Left lung (tissue), 10 donors: Measurements from ENCODE around the gene ZHX3. TPM values are rescaled to one million over a fixed set of nuclear protein-coding genes. Genes with fewer than 3 reads are reported as not detected.

ENCODE experiments used
- ATAC-seq: fragments of 200-7000 bp; cut with Tn5 transposase; one replicate; pipeline ENCODE4 v1.9.1; 2020; ENCODE audit warnings: moderate library complexity
- DNase-seq, 4 donors: peaks; one replicate each; pipeline ENCODE4 v3.0.0-alpha.2; 2013 to 2020
- H3K27ac ChIP-seq, 2 donors: fragments of 200-600 bp; sonication (generic) in 1 of 2; one replicate each; pipeline versions ENCODE4 v1.5.0 to v1.8.0; 2020 to 2021
- H3K27me3 ChIP-seq, 2 donors: fragments of 200-600 bp; sonication (generic) in 1 of 2; one replicate each; pipeline versions ENCODE4 v1.5.0 to v1.8.0; 2020 to 2021
- H3K36me3 ChIP-seq, 2 donors: fragments of 200-600 bp; sonication (generic) in 1 of 2; one replicate each; pipeline versions ENCODE4 v1.5.0 to v1.8.0; 2020 to 2021
- H3K4me1 ChIP-seq, 2 donors: fragments of 200-600 bp; one replicate each; pipeline ENCODE4 v1.8.0; 2021
- H3K4me3 ChIP-seq, 2 donors: fragments of 200-600 bp; sonication (generic) in 1 of 2; one replicate each; pipeline versions ENCODE4 v1.5.0 to v1.8.0; 2020 to 2021; ENCODE audit warnings: mild to moderate bottlenecking in 1 of 2
- H3K9me3 ChIP-seq, 2 donors: fragments of 200-600 bp; sonication (generic) in 1 of 2; one replicate each; pipeline versions ENCODE4 v1.5.0 to v1.8.0; 2020 to 2021
- CTCF ChIP-seq, 2 donors: fragments of 200-600 bp; sonication (generic) in 1 of 2; IDR thresholded peaks; one replicate each; pipeline versions ENCODE4 v1.5.0 to v1.8.0; 2021; ENCODE audit warnings: antibody characterized with exemption in 2 of 2
- intact Hi-C, 2 donors: fragments of 100-400 bp; cut with DNase I; formaldehyde crosslinking; loops; one replicate each; pipeline versions ENCODE4 v1.11.2 to v1.14.2; 2022
- polyA plus RNA-seq, 6 donors: library from polyadenylated mRNA; unstranded; fragments of 120-200 nt; gene quantifications; one replicate each; pipeline ENCODE4 v1.2.1, GENCODE V29; 2013; ENCODE audit not compliant: insufficient read length in 6 of 6
- total RNA-seq, 2 donors: library from RNA; stranded (reverse); fragmentation: NEBNext Ultra II Directional; extraction: Animal tissue kit (Norgen Biotek cat#: 25700); gene quantifications; one replicate each; pipeline ENCODE4 v1.2.1, GENCODE V29; 2021
- donor health status: DM: no; HTN: yes; CAD: no.
- donor health status: DM: no; HTN: no; CAD: no.

The ZHX3 gene
- total and polyA plus RNA-seq, 8 donors, result 8.1 to 47.9 (median 11.2) TPM

GRCh38 chr20:41222703-41223102 lies 94.8 kb downstream of the ZHX3 start:
- no peak for DNase-seq
- intact Hi-C loops, result loop anchor here in 1 of 2 donors (10.0 kb wide), 1 partner anchor 48 kb away; no protein-coding TSS in a partner anchor

GRCh38 chr20:41222296-41222695 lies 95.2 kb downstream of the ZHX3 start:
- no peaks in the 10 kb centered on the region for H3K36me3 ChIP-seq
- ATAC-seq (peak; percentile 15), DNase-seq (peak in 1 of 4 donors; percentile 16)
- peak overlapping the region in 1 of 2 donors; percentile 23 for H3K27ac ChIP-seq
- TF ChIP-seq CTCF (IDR thresholded peaks at IDR 0.05), result no peak
- H3K4me1 ChIP-seq, result peaks cover 0 to 11% of the 10 kb centered on the region in 2 donors
- H3K9me3 ChIP-seq, result no peaks in the 10 kb centered on the region
- no peak overlapping the region for H3K4me3 ChIP-seq
- H3K27me3 ChIP-seq, result no peaks in the 10 kb centered on the region
- intact Hi-C loops, result loop anchor here in 1 of 2 donors (10.0 kb wide), 1 partner anchor 47 kb away; no protein-coding TSS in a partner anchor

More at GRCh38 chr20:41222703-41223102, 94.8 kb downstream of the ZHX3 start:
- H3K4me3 ChIP-seq, result no peak overlapping the region
- H3K27ac ChIP-seq, result peak overlapping the region in 1 of 2 donors; percentile 23
- H3K9me3 ChIP-seq, result no peaks in the 10 kb centered on the region
- H3K36me3 ChIP-seq, result no peaks in the 10 kb centered on the region
- no peak for TF ChIP-seq CTCF (IDR thresholded peaks at IDR 0.05)
- H3K4me1 ChIP-seq, result peaks cover 0 to 11% of the 10 kb centered on the region in 2 donors
- peak; percentile 37 for ATAC-seq
- H3K27me3 ChIP-seq, result no peaks in the 10 kb centered on the region

- DNase-seq (no peak), ATAC-seq (no peak)
- H3K4me3 ChIP-seq, result no peak overlapping the region
- no peaks in the 10 kb centered on the region for H3K36me3 ChIP-seq
- intact Hi-C loops, result loop anchor here in 1 of 2 donors (10.0 kb wide), 1 partner anchor 47 kb away; no protein-coding TSS in a partner anchor
- no peaks in the 10 kb centered on the region for H3K27me3 ChIP-seq
- peak overlapping the region in 1 of 2 donors; percentile 23 for H3K27ac ChIP-seq
- TF ChIP-seq CTCF (IDR thresholded peaks at IDR 0.05), result no peak
- H3K9me3 ChIP-seq, result no peaks in the 10 kb centered on the region
- peaks cover 0 to 11% of the 10 kb centered on the region in 2 donors for H3K4me1 ChIP-seq
Measured at GRCh38 chr20:41221614-41222218, 95.8 kb downstream of the ZHX3 start.

- Histone ChIP-seq H3K4me3 (no peak overlapping the region), H3K36me3 (no peaks in the 10 kb centered on the region), H3K9me3 (no peaks in the 10 kb centered on the region), H3K4me1 (peaks cover 0 to 11% of the 10 kb centered on the region in 2 donors), H3K27ac (no peak overlapping the region), H3K27me3 (no peaks in the 10 kb centered on the region)
- intact Hi-C loops, result loop anchor here in 1 of 2 donors (10.0 kb wide), 1 partner anchor 45 kb away; no protein-coding TSS in a partner anchor
- TF ChIP-seq CTCF (IDR thresholded peaks at IDR 0.05), result no peak
- ATAC-seq (no peak), DNase-seq (no peak)
Measured at GRCh38 chr20:41219824-41220223, 97.7 kb downstream of the ZHX3 start.

- ATAC-seq, result no peak
- no peak for TF ChIP-seq CTCF (IDR thresholded peaks at IDR 0.05)
- Histone ChIP-seq H3K9me3 (no peaks in the 10 kb centered on the region), H3K4me3 (no peak overlapping the region), H3K27ac (no peak overlapping the region), H3K27me3 (no peaks in the 10 kb centered on the region), H3K4me1 (peaks cover under 1 to 11% of the 10 kb centered on the region in 2 donors), H3K36me3 (no peaks in the 10 kb centered on the region)
- intact Hi-C loops, result no loop called here
- DNase-seq, result no peak
Measured at GRCh38 chr20:41218466-41218865, 99.1 kb downstream of the ZHX3 start.
